HUDEP-2 (cell line): Measurements from ENCODE around the gene SYNGR4.
"Not testable (repeated sequence)": the region's sequence is repeated elsewhere in the genome, so short reads cannot be mapped to it uniquely, and the experiment has no call there.

Source experiments
- DNase-seq, 76 experiments: peaks; one replicate each; lab custom pipeline; 2025; ENCODE audit not compliant: unreplicated experiment in 76 of 76; lab: John Stamatoyannopoulos, UW

SYNGR4 gene, protein sequence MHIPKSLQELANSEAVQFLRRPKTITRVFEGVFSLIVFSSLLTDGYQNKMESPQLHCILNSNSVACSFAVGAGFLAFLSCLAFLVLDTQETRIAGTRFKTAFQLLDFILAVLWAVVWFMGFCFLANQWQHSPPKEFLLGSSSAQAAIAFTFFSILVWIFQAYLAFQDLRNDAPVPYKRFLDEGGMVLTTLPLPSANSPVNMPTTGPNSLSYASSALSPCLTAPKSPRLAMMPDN

DNA sequence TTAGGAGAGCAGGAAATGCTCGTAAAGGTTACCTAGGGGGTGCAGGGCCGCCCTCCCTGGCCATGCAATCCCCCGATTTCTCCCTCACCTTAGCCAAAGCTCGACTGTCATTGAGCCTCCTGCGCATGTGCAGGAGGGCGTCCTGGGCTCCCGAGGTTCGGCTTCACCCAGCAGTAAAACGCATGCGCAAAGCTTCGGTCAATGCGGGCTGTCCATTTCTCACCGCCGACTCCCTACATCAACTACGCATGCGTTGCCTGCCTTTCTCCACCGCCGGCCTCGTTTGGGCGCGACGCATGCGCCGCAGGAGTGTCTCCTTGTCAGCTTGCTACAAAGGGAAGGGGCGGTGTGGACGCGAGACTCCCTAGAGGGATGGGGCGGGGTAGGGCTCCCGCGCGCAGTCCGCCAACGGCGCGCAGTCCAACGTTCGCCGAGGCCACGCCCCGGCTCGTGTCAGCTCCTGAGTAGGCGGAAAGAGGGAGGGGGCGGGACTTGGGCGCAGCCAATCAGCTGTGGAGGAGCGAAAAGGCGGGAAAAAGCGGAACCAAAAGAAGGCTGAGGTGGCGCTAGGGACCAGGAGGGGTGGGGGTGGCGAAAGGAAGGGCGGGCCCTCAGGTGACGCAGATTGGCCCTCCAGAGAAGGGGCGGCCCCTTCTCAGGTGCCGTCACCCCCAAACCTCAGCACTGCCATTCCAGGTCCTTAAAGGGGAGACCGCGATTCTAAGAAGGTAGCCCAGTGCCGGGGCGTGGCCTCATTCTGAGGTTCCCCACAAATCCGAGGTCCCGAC is at the start of gene SYNGR4, which contains the start of gene TMEM143:
Gene SYNGR4, plus strand, starts transcription at position 558 of the 788 bp plus-strand sequence. CDS start 1,476 bp downstream, outside the sequence.
Gene TMEM143, minus strand, starts transcription at position 131 of the 788 bp plus-strand sequence. Its CDS starts 20 bp downstream, at position 111.
- DNase-seq = peak; percentile 94 to 100 (median 100)

DNA sequence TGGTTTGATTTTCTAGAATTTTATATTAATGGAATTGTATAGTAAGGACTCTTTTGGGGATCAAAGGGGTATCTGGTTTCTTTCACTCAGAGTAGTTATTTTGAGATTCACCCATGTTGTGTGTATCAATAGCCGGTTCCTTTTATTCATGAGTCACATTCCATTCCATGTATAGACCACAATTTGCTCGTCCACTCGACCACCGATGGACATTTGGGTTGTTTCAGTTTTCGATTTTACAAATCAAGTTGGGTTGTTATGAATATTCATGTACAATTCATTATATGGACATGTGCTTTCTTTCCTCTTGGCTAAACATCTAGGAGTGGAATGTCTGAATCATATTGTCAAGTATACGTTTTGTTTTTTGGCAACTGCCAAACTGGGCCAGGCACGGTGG is 48.5 kb upstream of the SYNGR4 start:
- no peak for DNase-seq

GRCh38 chr19:48317708-48317960 is 46.5 kb upstream of the SYNGR4 start:
- not testable (repeated sequence) for DNase-seq

DNA sequence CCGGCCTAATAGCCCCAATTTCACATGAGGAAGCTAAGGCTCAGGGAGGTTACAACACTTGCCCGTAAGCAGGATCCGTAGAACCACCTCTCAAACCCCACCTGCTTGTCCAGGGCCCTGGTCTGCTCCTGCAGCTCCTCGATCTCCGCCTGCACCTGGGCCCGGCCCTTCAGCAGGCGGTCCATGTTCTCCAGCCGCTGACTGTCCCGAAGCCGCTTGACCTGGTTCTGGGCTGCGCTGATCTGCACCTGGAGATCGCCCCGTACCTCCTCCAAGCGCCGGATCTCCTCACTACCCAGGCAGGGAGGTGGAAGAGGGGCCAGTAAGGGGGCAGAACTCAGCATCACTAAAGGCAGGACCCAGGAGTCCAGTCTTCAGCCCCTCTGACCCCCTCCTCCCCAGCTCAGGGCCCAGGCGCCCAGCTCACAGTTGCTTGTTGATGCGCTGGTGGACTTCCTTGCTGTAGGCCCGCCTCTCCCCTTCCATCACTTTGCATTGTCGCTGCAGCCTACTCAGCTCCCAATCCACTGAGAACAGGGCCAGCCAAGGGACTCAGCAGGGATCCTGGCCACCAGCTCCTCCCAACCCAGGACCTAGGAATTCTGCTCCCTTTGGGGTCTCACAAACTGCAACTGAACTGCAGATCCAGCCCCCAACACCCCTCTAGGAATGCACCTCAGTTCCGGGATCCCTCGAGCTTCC is 45.7 kb upstream of the SYNGR4 start:
- no peak for DNase-seq

- peak in 69 of 76 experiments; percentile 29 to 96 (median 72) for DNase-seq
These were observed 44.3 kb upstream of the SYNGR4 start for GRCh38 chr19:48319647-48320541.

- peak; percentile 74 to 100 (median 99) for DNase-seq
These were observed 42.9 kb upstream of the SYNGR4 start for GRCh38 chr19:48321372-48321621.

DNA sequence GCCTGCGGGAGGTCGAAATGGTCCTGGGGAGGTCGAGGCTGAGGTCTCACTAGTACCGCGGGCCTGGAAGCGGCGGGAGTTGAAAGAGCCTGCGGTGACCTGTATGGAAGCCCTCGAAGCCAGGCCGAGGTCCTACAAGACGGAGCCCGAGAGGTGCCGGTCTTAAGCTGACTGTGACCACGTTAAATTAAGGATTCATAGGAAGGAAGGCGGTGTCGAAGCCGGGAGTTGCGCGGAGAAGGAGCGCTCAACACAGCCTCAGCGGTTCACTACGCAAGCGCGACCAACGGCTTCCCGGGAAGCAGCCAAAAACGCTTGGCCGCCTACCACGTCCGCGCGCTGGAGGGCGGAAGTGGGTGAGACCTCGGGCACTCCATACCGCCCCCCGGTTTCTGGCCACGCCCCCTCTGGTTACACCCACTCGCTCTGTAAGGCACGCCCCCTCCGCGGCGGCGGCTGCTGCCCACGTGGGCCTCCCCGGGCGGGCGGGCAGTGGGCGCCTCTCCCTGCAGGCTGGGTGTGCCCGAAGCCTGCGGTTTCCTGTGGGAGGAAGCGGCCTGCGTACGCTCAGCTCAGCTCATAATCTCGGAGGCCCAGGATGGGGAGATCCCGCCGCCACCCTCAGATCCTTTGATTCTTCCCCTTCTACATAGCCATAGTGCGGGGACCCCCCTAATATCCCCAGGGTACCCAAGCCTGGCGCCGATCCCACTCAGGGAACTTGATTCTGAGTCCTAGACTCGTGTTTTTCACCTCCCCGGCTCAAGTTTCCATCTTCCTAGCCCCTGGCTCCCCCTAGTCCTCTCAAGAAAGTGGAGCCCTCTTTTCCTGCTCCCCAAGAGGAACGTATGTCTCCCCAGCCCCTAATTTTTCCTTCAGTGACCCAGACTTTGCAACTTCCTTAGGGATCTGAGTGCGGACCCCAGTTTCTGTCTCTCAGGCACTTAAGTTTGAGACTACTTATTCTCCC is 42.3 kb upstream of the SYNGR4 start:
- DNase-seq = peak in 75 of 76 experiments; percentile 84 to 100 (median 100)

GRCh38 chr19:48325265-48325910 is 38.8 kb upstream of the SYNGR4 start, which contains the start of gene EMP3:
TSS of gene EMP3 (plus strand) at chr19:48325552. CDS start at chr19:48326845, 1,293 bp downstream.
- peak in 73 of 76 experiments; percentile 48 to 93 (median 83) for DNase-seq

DNA sequence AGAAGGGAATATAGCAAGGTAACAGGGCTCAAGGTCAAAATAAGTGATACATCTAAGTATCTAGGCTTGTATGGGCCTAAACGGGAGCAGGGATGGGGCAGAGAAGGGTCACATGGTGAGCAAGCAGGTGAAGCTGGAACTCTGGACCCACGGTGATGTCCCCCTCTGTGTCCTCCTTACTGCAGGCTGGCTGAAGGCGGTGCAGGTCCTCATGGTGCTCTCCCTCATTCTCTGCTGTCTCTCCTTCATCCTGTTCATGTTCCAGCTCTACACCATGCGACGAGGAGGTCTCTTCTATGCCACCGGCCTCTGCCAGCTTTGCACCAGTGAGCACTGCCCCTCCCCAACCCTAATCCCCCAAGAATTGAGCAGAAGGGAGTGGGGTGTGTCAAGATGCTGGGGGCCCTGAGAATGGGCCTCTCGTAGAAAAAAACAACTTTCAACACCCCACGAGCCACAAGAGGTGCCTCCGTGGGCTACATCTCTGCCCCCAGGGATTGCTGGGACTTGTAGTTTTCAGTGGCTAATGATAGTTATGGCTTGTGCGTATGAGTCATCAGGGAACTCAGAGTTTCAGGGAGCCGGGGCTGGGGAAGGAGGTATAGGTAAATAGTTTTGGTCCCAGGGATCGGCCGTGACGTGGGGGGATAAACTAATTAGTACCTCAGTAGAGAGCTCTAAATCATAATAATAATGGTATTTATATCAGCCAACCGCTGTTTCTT is 34.8 kb upstream of the SYNGR4 start:
- peak in 44 of 76 experiments; percentile 13 to 72 (median 39) for DNase-seq

- DNase-seq = peak in 71 of 76 experiments; percentile 44 to 89 (median 76)
These were observed 34.0 kb upstream of the SYNGR4 start for GRCh38 chr19:48330012-48330681.

DNA sequence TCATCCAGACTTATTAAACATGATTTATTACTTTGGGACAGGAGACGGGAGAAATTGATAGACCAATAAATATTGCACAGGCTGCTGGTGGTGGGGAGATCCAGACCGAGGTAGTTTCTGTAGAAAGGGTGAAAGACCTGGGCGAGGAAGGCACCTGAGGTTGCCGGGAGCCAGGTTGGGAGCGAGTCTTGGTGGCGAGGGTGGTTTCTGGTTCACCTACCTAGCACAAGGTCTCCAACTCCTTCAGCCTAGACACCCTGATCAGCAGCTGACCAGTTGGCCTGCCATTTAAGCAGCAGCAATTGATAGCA is 31.9 kb upstream of the SYNGR4 start:
- no peak for DNase-seq

GRCh38 chr19:48332662-48333466 is 31.3 kb upstream of the SYNGR4 start:
- DNase-seq = peak in 75 of 76 experiments; percentile 96 to 100 (median 100)

GRCh38 chr19:48333467-48334384 is 30.4 kb upstream of the SYNGR4 start:
- DNase-seq = peak in 74 of 76 experiments; percentile 84 to 100 (median 96)

DNA sequence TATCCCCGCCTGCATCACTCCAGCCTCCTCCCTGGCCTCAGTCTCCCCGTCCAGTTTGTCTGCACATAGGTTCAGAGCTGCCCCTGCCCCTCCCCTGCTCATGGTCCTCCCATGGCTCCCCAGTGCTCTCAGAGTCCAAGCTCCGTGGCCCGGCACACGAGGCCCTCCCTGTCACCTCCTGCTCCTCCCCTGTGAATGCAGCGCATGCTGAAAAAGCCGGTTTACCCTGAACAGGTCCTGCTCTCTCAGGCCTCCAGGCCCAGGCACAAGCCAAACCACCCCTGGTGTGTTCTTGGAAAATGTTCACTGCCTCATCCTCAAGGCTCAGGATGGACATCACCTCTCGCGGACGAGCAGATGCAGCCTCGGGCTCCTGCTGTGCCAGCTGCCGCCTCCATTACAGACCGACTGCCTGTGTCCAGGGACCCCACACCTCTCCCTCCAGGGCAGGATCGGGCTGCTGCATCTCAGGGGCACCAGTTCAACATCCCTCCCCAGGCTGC is 25.9 kb upstream of the SYNGR4 start:
- no peak for DNase-seq

DNA sequence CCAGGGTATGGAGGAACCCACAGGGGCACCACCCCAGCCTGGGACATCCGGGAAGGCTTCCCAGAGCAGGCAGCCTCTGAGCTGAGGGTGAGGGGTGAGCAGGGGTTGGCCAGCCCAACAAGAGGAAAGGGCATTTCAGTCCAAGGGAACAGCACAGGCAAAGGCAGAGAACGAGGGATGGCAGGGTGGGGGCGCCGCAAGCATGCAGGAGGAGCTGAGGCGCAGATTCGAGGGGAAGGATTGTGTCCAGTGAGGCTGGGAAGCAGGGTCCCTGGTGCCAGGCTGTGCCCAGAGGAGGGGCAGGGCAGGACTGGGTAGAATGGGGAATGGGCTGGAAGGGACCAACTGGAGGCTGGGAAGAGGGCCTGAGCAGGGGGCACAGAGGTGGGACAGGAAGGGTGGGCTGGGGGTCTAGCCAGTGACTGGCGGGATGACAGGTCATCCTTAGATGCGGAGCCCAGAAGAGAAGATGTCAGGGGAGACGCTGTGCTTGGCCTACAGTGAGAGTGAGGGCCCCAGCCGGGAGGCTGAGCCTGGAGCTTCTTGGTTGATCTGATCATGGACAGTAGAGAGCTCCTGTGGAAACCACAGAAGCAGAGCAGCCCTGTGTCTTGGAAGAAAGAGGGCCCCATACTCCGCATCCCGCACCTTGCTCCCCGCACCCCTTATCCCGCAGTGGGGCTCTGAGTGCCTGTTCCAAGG is 25.2 kb upstream of the SYNGR4 start:
- DNase-seq = no peak
